Bladder microvascular endothelial cell (primary cell): ENCODE data around the gene VPS4A. TPM values are rescaled to one million over a fixed set of nuclear protein-coding genes. Genes with fewer than 3 reads are reported as not detected.

Source experiments
- total RNA-seq: library from RNA; depleted of rRNA; stranded (reverse); fragments of >200 nt; gene quantifications from 2 replicates; pipeline ENCODE4 v1.2.3, GENCODE V29; 2014

VPS4A gene
- 28.5 and 32.3 TPM in 2 replicates for total RNA-seq

GRCh38 chr16:69310653-69311532 lies at the start of gene VPS4A:
Gene VPS4A (plus strand): TSS chr16:69311350. CDS start chr16:69311512, 162 bp downstream.

GRCh38 chr16:69330286-69331109 lies 19.3 kb downstream of the VPS4A start, which contains the start of gene PDF:
Gene PDF (minus strand): TSS chr16:69330588. CDS start chr16:69330570, 18 bp downstream.

GRCh38 chr16:69339289-69340094 lies 28.3 kb downstream of the VPS4A start, which contains the start of the genes COG8 and NIP7:
Gene COG8 (minus strand): TSS chr16:69339564. CDS start chr16:69339552, 12 bp downstream.
Gene NIP7 (plus strand): TSS chr16:69339772. CDS start chr16:69339830, 58 bp downstream.

GRCh38 chr16:69351309-69352027 lies 40.3 kb downstream of the VPS4A start, which contains the start of gene TMED6:
Gene TMED6 (minus strand): TSS chr16:69351786. CDS start chr16:69351753, 33 bp downstream.

Other genes starting within 250 kb of the VPS4A start
- 1.6 and 13.5 TPM in 2 replicates for gene HAS3, start 205.7 kb upstream of the VPS4A start, total RNA-seq
- 46.0 and 87.0 TPM in 2 replicates for gene CHTF8, start 178.8 kb upstream of the VPS4A start, total RNA-seq
- gene UTP4, start 178.7 kb upstream of the VPS4A start, total RNA-seq, result 10.0 and 31.1 TPM in 2 replicates
- 26.9 and 140 TPM in 2 replicates for gene SNTB2, start 124.2 kb upstream of the VPS4A start, total RNA-seq
- gene PDF, start 19.2 kb downstream of the VPS4A start, total RNA-seq, result 7.9 and 8.6 TPM in 2 replicates
- 18.0 and 25.8 TPM in 2 replicates for gene COG8, start 28.2 kb downstream of the VPS4A start, total RNA-seq
- 18.8 and 25.0 TPM in 2 replicates for gene NIP7, start 28.4 kb downstream of the VPS4A start, total RNA-seq
- 0.16 and 0.19 TPM in 2 replicates for gene TMED6, start 40.4 kb downstream of the VPS4A start, total RNA-seq
- gene TERF2, start 74.7 kb downstream of the VPS4A start, total RNA-seq, result 11.7 and 13.3 TPM in 2 replicates
- 44.2 and 95.5 TPM in 2 replicates for gene CYB5B, start 113.3 kb downstream of the VPS4A start, total RNA-seq